HEK293 (cell line): ENCODE results near the gene ACADVL.

ENCODE experiments used
- EGR2 ChIP-seq: fragments of 450-650 bp; formaldehyde crosslinking; IDR thresholded peaks from 2 replicates; pipeline ENCODE4 v1.5.1; 2016; ENCODE audit warnings: low read depth, missing biosample characterization, missing genetic modification characterization
- HOXA7 ChIP-seq: sonication (generic); formaldehyde crosslinking; IDR thresholded peaks from 2 replicates; pipeline ENCODE4 v1.8.1; 2022; ENCODE audit warnings: missing genetic modification reagents, borderline replicate concordance
- YY2 ChIP-seq: fragments of 450-650 bp; formaldehyde crosslinking; IDR thresholded peaks from 2 replicates; pipeline ENCODE4 v1.5.1; 2016; ENCODE audit warnings: missing biosample characterization, missing genetic modification characterization
- ZNF292 ChIP-seq: fragments of 450-650 bp; formaldehyde crosslinking; IDR thresholded peaks from 2 replicates; pipeline ENCODE4 v1.5.1; 2016; ENCODE audit warnings: low read depth, missing biosample characterization, missing genetic modification characterization, borderline replicate concordance
- ZNF596 ChIP-seq: fragments of 450-650 bp; IDR thresholded peaks from 2 replicates; pipeline ENCODE4 v1.5.0; 2018; ENCODE audit warnings: missing biosample characterization, mild to moderate bottlenecking, missing genetic modification characterization, moderate library complexity
- ZNF610 ChIP-seq: fragments of 450-650 bp; formaldehyde crosslinking; IDR thresholded peaks from 2 replicates; pipeline ENCODE4 v1.5.1; 2016; ENCODE audit warnings: missing biosample characterization, missing genetic modification characterization, borderline replicate concordance
- ZNF623 ChIP-seq: fragments of 450-650 bp; formaldehyde crosslinking; IDR thresholded peaks from 2 replicates; pipeline ENCODE4 v1.5.1; 2016; ENCODE audit warnings: missing biosample characterization, missing genetic modification characterization
- ZNF768 ChIP-seq: fragments of 450-650 bp; formaldehyde crosslinking; IDR thresholded peaks from 2 replicates; pipeline ENCODE4 v1.5.1; 2018; ENCODE audit warnings: missing biosample characterization, mild to moderate bottlenecking, missing genetic modification characterization
- TF ChIP-seq, protein P1 (sequence below): fragments of 450-650 bp; formaldehyde crosslinking; IDR thresholded peaks from 2 replicates; pipeline ENCODE4 v1.5.1; 2016; ENCODE audit warnings: missing biosample characterization, missing genetic modification characterization
- TF ChIP-seq, protein P2 (sequence below): fragments of 450-650 bp; formaldehyde crosslinking; optimal IDR thresholded peaks from 2 replicates; pipeline ENCODE3; 2016; ENCODE audit warnings: missing biosample characterization, mild to moderate bottlenecking, missing genetic modification characterization
- TF ChIP-seq, protein P3 (sequence below): fragments of 450-650 bp; formaldehyde crosslinking; IDR thresholded peaks from 2 replicates; pipeline ENCODE4 v1.5.1; 2017; ENCODE audit warnings: missing biosample characterization, missing genetic modification characterization
- TF ChIP-seq, protein P4 (sequence below): fragments of 450-650 bp; formaldehyde crosslinking; IDR thresholded peaks from 2 replicates; pipeline ENCODE4 v1.5.1; 2016; ENCODE audit warnings: missing biosample characterization, missing genetic modification characterization
- TF ChIP-seq, protein P5 (sequence below): fragments of 450-650 bp; formaldehyde crosslinking; IDR thresholded peaks from 2 replicates; pipeline ENCODE4; 2016; ENCODE audit warnings: missing biosample characterization, missing genetic modification characterization
- TF ChIP-seq, protein P6 (sequence below): fragments of 450-650 bp; formaldehyde crosslinking; IDR thresholded peaks from 2 replicates; pipeline ENCODE4 v1.5.1; 2016; ENCODE audit warnings: missing biosample characterization, missing genetic modification characterization

Gene ACADVL

DNA sequence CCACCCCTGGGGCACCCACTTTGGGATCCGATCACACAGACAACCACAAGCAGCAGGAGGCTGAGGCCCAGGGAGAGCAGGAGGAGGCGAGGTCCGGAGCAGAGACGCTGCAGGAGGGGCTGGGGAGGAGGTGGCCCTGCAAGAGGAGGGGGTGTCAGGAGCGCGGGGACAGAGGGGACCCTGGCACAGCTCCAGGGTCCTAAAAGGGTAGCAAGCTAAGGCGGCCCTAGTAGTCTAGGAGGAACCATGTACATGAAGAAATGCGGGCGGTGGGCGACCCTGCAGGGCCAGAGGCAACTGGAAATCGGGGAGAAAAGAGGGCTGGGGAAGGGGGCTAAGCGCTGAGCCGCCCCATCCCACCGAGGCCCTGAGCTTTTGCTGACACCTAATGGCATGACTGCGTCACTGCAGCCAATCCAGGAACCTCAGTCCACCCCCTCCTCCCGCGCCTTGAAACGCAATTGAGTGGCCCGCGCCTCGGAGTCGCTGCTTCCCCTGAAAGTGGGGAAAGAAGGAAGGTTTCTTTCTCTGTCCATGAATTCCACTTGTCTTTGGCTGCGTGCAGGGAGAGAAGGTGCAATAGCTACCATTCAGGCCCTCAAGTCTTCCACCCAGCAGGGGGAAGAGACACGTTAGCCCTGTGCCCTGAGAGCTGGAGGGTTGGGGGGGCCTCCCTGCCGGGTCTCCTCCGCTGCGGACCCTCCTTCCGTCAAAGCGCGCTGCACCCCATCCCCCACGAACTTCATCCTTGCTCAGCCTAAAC lies 42.4 kb upstream of the ACADVL start (continued):
- TF ChIP-seq, protein P1, sequence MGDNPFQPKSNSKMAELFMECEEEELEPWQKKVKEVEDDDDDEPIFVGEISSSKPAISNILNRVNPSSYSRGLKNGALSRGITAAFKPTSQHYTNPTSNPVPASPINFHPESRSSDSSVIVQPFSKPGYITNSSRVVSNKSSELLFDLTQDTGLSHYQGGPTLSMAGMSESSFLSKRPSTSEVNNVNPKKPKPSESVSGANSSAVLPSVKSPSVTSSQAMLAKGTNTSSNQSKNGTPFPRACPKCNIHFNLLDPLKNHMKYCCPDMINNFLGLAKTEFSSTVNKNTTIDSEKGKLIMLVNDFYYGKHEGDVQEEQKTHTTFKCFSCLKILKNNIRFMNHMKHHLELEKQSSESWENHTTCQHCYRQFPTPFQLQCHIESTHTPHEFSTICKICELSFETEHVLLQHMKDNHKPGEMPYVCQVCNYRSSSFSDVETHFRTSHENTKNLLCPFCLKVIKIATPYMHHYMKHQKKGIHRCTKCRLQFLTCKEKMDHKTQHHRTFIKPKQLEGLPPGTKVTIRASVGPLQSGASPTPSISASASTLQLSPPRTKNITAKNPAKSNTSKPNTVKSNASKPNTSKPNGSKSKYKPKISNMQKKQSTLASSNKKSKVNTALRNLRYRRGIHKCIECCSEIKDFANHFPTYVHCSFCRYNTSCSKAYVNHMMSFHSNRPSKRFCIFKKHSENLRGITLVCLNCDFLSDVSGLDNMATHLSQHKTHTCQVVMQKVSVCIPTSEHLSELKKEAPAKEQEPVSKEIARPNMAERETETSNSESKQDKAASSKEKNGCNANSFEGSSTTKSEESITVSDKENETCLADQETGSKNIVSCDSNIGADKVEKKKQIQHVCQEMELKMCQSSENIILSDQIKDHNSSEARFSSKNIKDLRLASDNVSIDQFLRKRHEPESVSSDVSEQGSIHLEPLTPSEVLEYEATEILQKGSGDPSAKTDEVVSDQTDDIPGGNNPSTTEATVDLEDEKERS (tag by site-specific recombination): no peak
- TF ChIP-seq EGR2 (tag by site-specific recombination): 0 out of 2 replicates have a peak, but pooled peaks have one; percentile 6
- TF ChIP-seq, protein P2, sequence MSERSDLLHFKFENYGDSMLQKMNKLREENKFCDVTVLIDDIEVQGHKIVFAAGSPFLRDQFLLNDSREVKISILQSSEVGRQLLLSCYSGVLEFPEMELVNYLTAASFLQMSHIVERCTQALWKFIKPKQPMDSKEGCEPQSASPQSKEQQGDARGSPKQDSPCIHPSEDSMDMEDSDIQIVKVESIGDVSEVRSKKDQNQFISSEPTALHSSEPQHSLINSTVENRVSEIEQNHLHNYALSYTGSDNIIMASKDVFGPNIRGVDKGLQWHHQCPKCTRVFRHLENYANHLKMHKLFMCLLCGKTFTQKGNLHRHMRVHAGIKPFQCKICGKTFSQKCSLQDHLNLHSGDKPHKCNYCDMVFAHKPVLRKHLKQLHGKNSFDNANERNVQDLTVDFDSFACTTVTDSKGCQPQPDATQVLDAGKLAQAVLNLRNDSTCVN (tag by site-specific recombination): peak; percentile 48
- no peak for TF ChIP-seq HOXA7 (CRISPR knock-in tag)
- no peak for TF ChIP-seq ZNF768
- TF ChIP-seq, protein P3, sequence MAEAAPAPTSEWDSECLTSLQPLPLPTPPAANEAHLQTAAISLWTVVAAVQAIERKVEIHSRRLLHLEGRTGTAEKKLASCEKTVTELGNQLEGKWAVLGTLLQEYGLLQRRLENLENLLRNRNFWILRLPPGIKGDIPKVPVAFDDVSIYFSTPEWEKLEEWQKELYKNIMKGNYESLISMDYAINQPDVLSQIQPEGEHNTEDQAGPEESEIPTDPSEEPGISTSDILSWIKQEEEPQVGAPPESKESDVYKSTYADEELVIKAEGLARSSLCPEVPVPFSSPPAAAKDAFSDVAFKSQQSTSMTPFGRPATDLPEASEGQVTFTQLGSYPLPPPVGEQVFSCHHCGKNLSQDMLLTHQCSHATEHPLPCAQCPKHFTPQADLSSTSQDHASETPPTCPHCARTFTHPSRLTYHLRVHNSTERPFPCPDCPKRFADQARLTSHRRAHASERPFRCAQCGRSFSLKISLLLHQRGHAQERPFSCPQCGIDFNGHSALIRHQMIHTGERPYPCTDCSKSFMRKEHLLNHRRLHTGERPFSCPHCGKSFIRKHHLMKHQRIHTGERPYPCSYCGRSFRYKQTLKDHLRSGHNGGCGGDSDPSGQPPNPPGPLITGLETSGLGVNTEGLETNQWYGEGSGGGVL (tag by site-specific recombination): peak; percentile 31
- TF ChIP-seq ZNF596 (tag by site-specific recombination): no peak
- no peak for TF ChIP-seq ZNF292 (tag by site-specific recombination)
- TF ChIP-seq YY2 (tag by site-specific recombination): no peak
- no peak for TF ChIP-seq ZNF610
- TF ChIP-seq, protein P4, sequence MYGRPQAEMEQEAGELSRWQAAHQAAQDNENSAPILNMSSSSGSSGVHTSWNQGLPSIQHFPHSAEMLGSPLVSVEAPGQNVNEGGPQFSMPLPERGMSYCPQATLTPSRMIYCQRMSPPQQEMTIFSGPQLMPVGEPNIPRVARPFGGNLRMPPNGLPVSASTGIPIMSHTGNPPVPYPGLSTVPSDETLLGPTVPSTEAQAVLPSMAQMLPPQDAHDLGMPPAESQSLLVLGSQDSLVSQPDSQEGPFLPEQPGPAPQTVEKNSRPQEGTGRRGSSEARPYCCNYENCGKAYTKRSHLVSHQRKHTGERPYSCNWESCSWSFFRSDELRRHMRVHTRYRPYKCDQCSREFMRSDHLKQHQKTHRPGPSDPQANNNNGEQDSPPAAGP (tag by site-specific recombination): 0 out of 2 replicates have a peak, but pooled peaks have one; percentile 19
- no peak for TF ChIP-seq ZNF623 (tag by site-specific recombination)
- TF ChIP-seq, protein P5, sequence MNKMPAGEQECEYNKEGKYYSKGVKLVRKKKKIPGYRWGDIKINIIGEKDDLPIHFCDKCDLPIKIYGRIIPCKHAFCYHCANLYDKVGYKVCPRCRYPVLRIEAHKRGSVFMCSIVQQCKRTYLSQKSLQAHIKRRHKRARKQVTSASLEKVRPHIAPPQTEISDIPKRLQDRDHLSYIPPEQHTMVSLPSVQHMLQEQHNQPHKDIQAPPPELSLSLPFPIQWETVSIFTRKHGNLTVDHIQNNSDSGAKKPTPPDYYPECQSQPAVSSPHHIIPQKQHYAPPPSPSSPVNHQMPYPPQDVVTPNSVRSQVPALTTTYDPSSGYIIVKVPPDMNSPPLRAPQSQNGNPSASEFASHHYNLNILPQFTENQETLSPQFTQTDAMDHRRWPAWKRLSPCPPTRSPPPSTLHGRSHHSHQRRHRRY (tag by site-specific recombination): 0 out of 2 replicates have a peak, but pooled peaks have one; percentile 47
- TF ChIP-seq, protein P6, sequence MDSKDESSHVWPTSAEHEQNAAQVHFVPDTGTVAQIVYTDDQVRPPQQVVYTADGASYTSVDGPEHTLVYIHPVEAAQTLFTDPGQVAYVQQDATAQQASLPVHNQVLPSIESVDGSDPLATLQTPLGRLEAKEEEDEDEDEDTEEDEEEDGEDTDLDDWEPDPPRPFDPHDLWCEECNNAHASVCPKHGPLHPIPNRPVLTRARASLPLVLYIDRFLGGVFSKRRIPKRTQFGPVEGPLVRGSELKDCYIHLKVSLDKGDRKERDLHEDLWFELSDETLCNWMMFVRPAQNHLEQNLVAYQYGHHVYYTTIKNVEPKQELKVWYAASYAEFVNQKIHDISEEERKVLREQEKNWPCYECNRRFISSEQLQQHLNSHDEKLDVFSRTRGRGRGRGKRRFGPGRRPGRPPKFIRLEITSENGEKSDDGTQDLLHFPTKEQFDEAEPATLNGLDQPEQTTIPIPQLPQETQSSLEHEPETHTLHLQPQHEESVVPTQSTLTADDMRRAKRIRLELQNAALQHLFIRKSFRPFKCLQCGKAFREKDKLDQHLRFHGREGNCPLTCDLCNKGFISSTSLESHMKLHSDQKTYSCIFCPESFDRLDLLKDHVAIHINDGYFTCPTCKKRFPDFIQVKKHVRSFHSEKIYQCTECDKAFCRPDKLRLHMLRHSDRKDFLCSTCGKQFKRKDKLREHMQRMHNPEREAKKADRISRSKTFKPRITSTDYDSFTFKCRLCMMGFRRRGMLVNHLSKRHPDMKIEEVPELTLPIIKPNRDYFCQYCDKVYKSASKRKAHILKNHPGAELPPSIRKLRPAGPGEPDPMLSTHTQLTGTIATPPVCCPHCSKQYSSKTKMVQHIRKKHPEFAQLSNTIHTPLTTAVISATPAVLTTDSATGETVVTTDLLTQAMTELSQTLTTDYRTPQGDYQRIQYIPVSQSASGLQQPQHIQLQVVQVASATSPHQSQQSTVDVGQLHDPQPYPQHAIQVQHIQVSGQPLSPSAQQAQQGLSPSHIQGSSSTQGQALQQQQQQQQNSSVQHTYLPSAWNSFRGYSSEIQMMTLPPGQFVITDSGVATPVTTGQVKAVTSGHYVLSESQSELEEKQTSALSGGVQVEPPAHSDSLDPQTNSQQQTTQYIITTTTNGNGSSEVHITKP (tag by site-specific recombination): peak; percentile 78
